CD4-positive, alpha-beta memory T cell (primary cell): ENCODE measurements around the gene AMN. TPM values are rescaled to one million over a fixed set of nuclear protein-coding genes. Genes with fewer than 3 reads are reported as not detected.

Experiments used
- CTCF ChIA-PET: fragments of 350-600 bp; sonication (Branson Sonifier 250); formaldehyde crosslinking; loops from one replicate; lab custom pipeline; 2021; ENCODE audit warnings: inconsistent platforms; ENCODE audit not compliant: partially characterized antibody; lab: Charles Lee
- POLR2A ChIA-PET: fragments of 350-600 bp; sonication (Branson Sonifier 250); formaldehyde crosslinking; loops from one replicate; lab custom pipeline; 2021; ENCODE audit not compliant: partially characterized antibody; lab: Charles Lee
- DNase-seq, 5 donors: peaks; one replicate each; pipeline versions ENCODE4 v3.0.0 to v3.0.0-alpha.2; 2020 to 2022; ENCODE audit warnings: mixed read lengths in 1 of 5
- H3K27ac ChIP-seq: one replicate; pipeline ENCODE4 v1.7.0; 2013; ENCODE audit warnings: low read depth, low read length
- H3K27me3 ChIP-seq: 2 replicates; pipeline ENCODE4 v1.7.0; 2013; ENCODE audit warnings: mild to moderate bottlenecking, low read length, moderate library complexity; ENCODE audit not compliant: insufficient read depth
- H3K36me3 ChIP-seq: 2 replicates; pipeline ENCODE4 v1.7.0; 2013; ENCODE audit warnings: mild to moderate bottlenecking, low read length, moderate library complexity; ENCODE audit not compliant: insufficient read depth
- H3K4me1 ChIP-seq: 2 replicates; pipeline ENCODE4 v1.7.0; 2013; ENCODE audit warnings: mild to moderate bottlenecking, low read length, moderate library complexity; ENCODE audit not compliant: insufficient read depth
- H3K4me3 ChIP-seq, 2 donors: one replicate each; pipeline ENCODE4 v1.7.0; 2013; ENCODE audit warnings: low read length in 2 of 2, mild to moderate bottlenecking in 1 of 2
- H3K9me3 ChIP-seq, 2 donors: one replicate each; pipeline ENCODE4 v1.7.0; 2013; ENCODE audit warnings: low read length in 2 of 2, control low read depth in 1 of 2; ENCODE audit not compliant: control insufficient read depth in 1 of 2
- H3K27ac Mint-ChIP-seq, 7 donors: one replicate each; pipeline ENCODE4 v1.8.0; 2020 to 2021; ENCODE audit warnings: mixed read lengths in 7 of 7, mild to moderate bottlenecking in 6 of 7, inconsistent platforms in 3 of 7, moderate library complexity in 3 of 7
- H3K27me3 Mint-ChIP-seq, 2 donors: one replicate each; pipeline ENCODE4 v1.8.0; 2020 to 2021; ENCODE audit warnings: mixed read lengths in 2 of 2
- H3K36me3 Mint-ChIP-seq, 2 donors: one replicate each; pipeline ENCODE4 v1.8.0; 2020 to 2021; ENCODE audit warnings: mixed read lengths in 2 of 2, inconsistent platforms in 1 of 2, mild to moderate bottlenecking in 1 of 2
- H3K4me1 Mint-ChIP-seq, 4 donors: one replicate each; pipeline ENCODE4 v1.8.0; 2020 to 2021; ENCODE audit warnings: mixed read lengths in 4 of 4, mild to moderate bottlenecking in 1 of 4
- H3K4me3 Mint-ChIP-seq, 8 donors: one replicate each; pipeline ENCODE4 v1.8.0; 2020 to 2021; ENCODE audit warnings: mixed read lengths in 8 of 8, mild to moderate bottlenecking in 7 of 8, moderate library complexity in 6 of 8, inconsistent platforms in 3 of 8
- H3K9me3 Mint-ChIP-seq, 8 donors: one replicate each; pipeline ENCODE4 v1.8.0; 2020 to 2021; ENCODE audit warnings: mixed read lengths in 8 of 8, mild to moderate bottlenecking in 5 of 8, inconsistent platforms in 3 of 8, moderate library complexity in 1 of 8
- intact Hi-C: fragments of 100-400 bp; cut with micrococcal nuclease; formaldehyde crosslinking; loops from one replicate; pipeline ENCODE4 v1.15.1; 2023
- polyA plus RNA-seq, 2 donors: library from polyadenylated mRNA; unstranded; fragments of 300-500 nt; fragmentation: Illumina TruSeq; gene quantifications; one replicate each; pipeline ENCODE4 v1.2.3, GENCODE V29; 2021
- total RNA-seq, 2 experiments: library from RNA; stranded (reverse); gene quantifications; one replicate each; pipeline ENCODE4 v1.2.3, GENCODE V29; 2021

The AMN gene
- total and polyA plus RNA-seq, 4 experiments from 2014 or later, result 0.77 to 7.1 (median 3.6) TPM

DNA sequence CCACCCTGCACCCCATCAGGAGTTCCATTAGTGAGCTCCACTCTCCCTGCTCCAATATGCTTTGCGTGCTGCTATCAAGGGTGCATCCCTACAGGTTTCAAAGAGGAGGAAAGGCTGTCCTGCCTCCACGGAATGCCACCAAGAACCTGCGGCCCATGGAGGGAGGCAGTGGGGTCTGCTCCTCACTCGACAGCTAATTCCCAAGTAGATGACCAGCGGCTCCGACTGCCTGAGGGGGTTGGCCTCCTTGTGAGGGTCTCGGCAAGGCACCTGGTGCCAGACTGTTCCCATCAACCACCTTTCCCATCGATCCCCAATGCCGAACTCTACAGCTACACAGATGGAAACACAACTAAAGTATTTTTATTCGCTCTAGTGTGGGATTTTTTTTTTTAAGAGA, 36.0 kb downstream of the AMN start:
- POLR2A ChIA-PET, result no interaction called here
- no peaks in the 10 kb centered on the region for H3K36me3 ChIP-seq

DNA sequence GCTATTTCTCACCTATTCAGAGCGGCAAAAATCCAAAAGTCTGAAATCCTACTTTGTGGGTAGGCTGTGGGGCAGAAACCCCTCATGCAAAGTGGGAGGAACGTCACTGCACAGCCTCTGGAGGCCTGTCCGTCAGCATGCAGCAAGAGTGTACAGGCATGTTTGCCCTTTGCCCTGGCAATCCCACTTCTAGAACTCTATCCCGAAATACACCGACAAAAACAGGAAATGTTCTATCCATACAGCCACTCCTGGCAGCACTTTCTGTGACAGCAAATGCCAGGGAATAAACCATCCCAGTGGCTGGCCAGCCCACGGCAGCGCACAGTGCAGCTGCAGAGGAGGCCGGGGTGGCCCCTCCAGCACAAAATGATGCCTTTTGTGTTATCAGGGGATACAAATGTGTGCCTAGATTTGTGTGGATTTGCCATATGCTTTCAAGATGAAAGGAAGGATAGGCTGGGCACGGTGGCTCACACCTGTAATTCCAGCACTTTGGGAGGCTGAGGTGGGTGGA, 39.7 kb downstream of the AMN start:
- Mint-ChIP-seq H3K4me1 (no peaks in the 10 kb centered on the region), H3K27ac (no peak overlapping the region), H3K4me3 (no peak overlapping the region), H3K27me3 (no peaks in the 10 kb centered on the region), H3K36me3 (peaks cover 0 to 5% of the 10 kb centered on the region in 2 donors), H3K9me3 (peaks cover 0 to 2% (median 0%) of the 10 kb centered on the region in 8 donors)
- POLR2A ChIA-PET, result no interaction called here
- Histone ChIP-seq H3K4me3 (no peak overlapping the region), H3K27me3 (no peaks in the 10 kb centered on the region), H3K36me3 (no peaks in the 10 kb centered on the region), H3K4me1 (no peaks in the 10 kb centered on the region), H3K27ac (no peak overlapping the region), H3K9me3 (no peaks in the 10 kb centered on the region)
- no peak for DNase-seq
- CTCF ChIA-PET, result no interaction called here
- intact Hi-C loops, result no loop called here

More for the DNA sequence above, 36.0 kb downstream of the AMN start:
- Histone ChIP-seq H3K27me3 (no peaks in the 10 kb centered on the region), H3K9me3 (no peaks in the 10 kb centered on the region), H3K27ac (no peak overlapping the region), H3K4me1 (no peaks in the 10 kb centered on the region), H3K4me3 (no peak overlapping the region)
- no peaks in the 10 kb centered on the region for H3K27me3 Mint-ChIP-seq
- no peak overlapping the region for H3K27ac Mint-ChIP-seq
- DNase-seq, result no peak
- H3K9me3 Mint-ChIP-seq, result peaks cover 0 to 2% (median 0%) of the 10 kb centered on the region in 8 donors
- CTCF ChIA-PET, result no interaction called here
- peaks cover 3 to 8% of the 10 kb centered on the region in 2 donors for H3K36me3 Mint-ChIP-seq
- no peak overlapping the region for H3K4me3 Mint-ChIP-seq
- H3K4me1 Mint-ChIP-seq, result no peaks in the 10 kb centered on the region
- intact Hi-C loops, result no loop called here

DNA sequence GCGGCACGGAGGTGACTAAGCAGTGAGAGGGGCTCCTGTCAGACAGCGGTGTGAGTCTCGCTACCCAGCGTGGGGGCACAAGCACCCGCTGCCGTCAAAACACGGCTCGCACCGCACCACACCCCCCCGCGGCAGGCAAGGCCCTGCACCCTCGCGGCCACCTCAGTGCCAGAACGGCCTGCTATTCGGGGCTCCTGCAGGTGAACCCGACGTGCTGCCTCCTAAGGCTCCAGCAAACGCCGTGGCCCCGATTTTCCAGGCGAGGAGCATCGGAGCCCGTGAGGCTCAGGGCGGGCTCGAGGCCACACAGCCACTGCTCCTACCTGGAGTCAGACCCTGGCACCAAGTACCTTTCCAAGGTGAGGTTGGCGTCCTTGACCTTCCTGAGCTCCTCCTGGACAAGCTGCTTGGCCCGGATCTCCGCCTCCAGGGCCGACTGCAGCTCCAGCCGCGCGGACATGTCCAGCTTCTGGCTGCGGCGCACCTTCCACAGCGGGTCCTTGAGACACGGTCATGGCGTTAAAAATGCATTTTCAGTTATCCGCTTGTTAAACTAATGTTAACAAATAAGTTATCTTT, 41.8 kb downstream of the AMN start:
- Histone ChIP-seq H3K4me1 (no peaks in the 10 kb centered on the region), H3K36me3 (no peaks in the 10 kb centered on the region), H3K4me3 (no peak overlapping the region), H3K9me3 (no peaks in the 10 kb centered on the region), H3K27ac (no peak overlapping the region), H3K27me3 (no peaks in the 10 kb centered on the region)
- peaks cover 0 to 2% (median 0%) of the 10 kb centered on the region in 8 donors for H3K9me3 Mint-ChIP-seq
- H3K4me1 Mint-ChIP-seq, result no peaks in the 10 kb centered on the region
- H3K27me3 Mint-ChIP-seq, result no peaks in the 10 kb centered on the region
- no peak overlapping the region for H3K4me3 Mint-ChIP-seq
- H3K27ac Mint-ChIP-seq, result no peak overlapping the region
- no peak for DNase-seq
- peaks cover 3 to 7% of the 10 kb centered on the region in 2 donors for H3K36me3 Mint-ChIP-seq
- POLR2A ChIA-PET, result no interaction called here
- CTCF ChIA-PET, result no interaction called here
- intact Hi-C loops, result no loop called here

DNA sequence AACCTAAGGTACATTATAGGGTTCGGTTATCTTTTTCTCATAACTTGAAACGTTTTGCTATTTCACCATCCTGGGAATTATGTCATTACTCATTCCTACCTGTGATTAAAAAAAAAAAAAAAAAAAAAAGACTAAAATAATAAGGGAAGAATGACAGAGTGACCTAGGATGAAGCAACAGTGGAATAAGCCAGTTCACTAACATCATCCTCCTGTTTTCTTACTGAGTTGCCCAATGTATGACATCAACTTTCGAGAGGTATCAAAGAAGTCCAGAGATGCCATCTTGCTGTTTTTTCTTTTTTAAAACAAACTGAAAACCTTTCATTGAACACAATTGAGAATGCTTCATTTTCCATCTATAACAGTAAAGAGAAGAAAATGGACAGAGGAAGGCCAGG, 42.8 kb downstream of the AMN start:
- ChIA-PET CTCF (interaction anchor here (1.3 kb wide), 1 partner anchor 10 kb away, joined by 4 read pairs; no protein-coding TSS in a partner anchor), POLR2A (no interaction called here)
- Mint-ChIP-seq H3K4me1 (no peaks in the 10 kb centered on the region), H3K36me3 (peaks cover 3 to 4% of the 10 kb centered on the region in 2 donors), H3K27me3 (no peaks in the 10 kb centered on the region), H3K27ac (no peak overlapping the region), H3K4me3 (no peak overlapping the region), H3K9me3 (peaks cover 0 to 2% (median 0%) of the 10 kb centered on the region in 8 donors)
- Histone ChIP-seq H3K36me3 (no peaks in the 10 kb centered on the region), H3K9me3 (no peaks in the 10 kb centered on the region), H3K27ac (no peak overlapping the region), H3K4me1 (no peaks in the 10 kb centered on the region), H3K27me3 (no peaks in the 10 kb centered on the region), H3K4me3 (no peak overlapping the region)
- no peak for DNase-seq
- intact Hi-C loops, result no loop called here

DNA sequence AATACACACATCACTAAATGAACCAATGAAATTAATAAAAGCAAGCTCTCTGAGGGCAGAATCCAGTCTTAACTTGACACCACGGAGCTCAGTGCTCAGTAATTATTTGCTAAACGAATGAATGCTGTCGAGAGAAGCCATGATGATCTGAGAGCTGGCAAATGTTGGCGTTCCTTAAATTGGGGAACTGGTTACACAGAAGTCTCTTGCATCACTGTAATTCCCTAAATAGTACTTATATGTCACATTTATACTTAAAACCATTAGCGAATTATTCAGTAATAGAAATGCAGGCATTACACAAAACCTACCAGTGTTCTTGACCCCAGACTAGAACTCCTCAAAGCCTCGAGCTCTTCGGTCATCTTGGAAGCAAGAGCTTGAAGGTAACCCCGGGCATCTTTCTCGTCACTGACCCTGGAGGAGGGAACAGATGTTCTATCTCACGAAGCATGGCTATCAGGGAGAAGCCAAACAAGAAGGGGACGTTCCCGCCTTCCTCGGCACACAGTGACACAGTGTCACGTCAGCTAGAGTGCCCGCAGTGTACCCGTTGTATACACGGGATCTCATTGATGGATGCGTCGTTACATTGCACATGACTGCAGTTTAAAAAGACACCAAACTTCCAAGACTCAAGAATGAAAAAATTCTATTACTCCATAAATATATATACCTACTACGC, 43.6 kb downstream of the AMN start:
- Mint-ChIP-seq H3K9me3 (peaks cover 0 to 2% (median 0%) of the 10 kb centered on the region in 8 donors), H3K4me1 (no peaks in the 10 kb centered on the region), H3K4me3 (no peak overlapping the region), H3K36me3 (peaks cover 3 to 9% of the 10 kb centered on the region in 2 donors), H3K27me3 (no peaks in the 10 kb centered on the region), H3K27ac (no peak overlapping the region)
- ChIA-PET POLR2A (no interaction called here), CTCF (interaction anchor here (1.3 kb wide), 1 partner anchor 10 kb away, joined by 4 read pairs; no protein-coding TSS in a partner anchor)
- no peaks in the 10 kb centered on the region for H3K9me3 ChIP-seq
- H3K27me3 ChIP-seq, result no peaks in the 10 kb centered on the region
- H3K27ac ChIP-seq, result no peak overlapping the region
- no peak overlapping the region for H3K4me3 ChIP-seq
- no peak for DNase-seq
- intact Hi-C loops, result no loop called here
- H3K4me1 ChIP-seq, result no peaks in the 10 kb centered on the region
- H3K36me3 ChIP-seq, result no peaks in the 10 kb centered on the region

DNA sequence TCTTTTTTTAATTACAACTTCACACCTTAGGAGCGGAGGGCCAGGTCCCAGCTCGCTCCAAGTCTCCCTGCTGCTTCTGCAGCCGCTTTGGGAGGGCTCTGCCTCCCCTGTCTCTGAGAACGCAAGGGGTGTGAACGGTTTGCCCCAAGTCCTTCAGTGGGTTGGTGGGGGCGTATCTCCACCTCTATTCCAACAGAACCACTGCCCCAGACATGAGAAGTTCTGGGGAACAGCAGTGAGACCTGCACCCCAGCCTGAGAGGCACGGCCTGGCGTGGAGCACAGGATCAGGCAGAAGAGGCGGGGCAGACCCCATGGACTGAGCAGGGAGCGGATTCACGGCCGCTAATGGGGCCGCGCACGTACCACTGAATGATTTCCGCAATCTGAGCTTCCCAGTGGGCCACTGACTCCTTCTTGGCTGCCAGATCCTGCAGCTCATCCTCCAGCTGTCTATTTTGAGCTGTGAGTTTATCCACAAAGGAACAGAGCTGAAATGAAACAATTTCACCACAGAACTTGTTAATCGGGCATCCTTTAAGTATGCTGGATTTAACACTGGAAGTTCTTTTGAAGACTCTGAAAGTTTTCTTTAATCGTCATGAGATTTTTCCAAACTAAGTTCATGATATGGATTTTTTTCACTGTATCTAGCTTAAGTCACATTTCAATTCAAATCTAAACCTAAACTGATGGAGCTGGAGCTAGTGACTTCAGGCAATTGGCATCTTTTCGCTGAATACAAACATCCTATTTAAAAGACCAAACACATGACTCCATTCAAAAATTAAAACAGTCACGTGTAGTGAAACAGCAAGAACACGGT, 44.4 kb downstream of the AMN start:
- no peak overlapping the region for H3K4me3 Mint-ChIP-seq
- H3K4me1 Mint-ChIP-seq, result no peaks in the 10 kb centered on the region
- Histone ChIP-seq H3K27ac (no peak overlapping the region), H3K4me1 (no peaks in the 10 kb centered on the region), H3K36me3 (no peaks in the 10 kb centered on the region), H3K4me3 (no peak overlapping the region), H3K27me3 (no peaks in the 10 kb centered on the region), H3K9me3 (no peaks in the 10 kb centered on the region)
- H3K36me3 Mint-ChIP-seq, result peaks cover 8 to 17% of the 10 kb centered on the region in 2 donors
- ChIA-PET CTCF (interaction anchor here (1.3 kb wide), 1 partner anchor 9 kb away, joined by 4 read pairs; no protein-coding TSS in a partner anchor), POLR2A (no interaction called here)
- H3K27ac Mint-ChIP-seq, result no peak overlapping the region
- H3K9me3 Mint-ChIP-seq, result peaks cover 0 to 2% (median 0%) of the 10 kb centered on the region in 8 donors
- no peak for DNase-seq
- no peaks in the 10 kb centered on the region for H3K27me3 Mint-ChIP-seq
- intact Hi-C loops, result no loop called here

DNA sequence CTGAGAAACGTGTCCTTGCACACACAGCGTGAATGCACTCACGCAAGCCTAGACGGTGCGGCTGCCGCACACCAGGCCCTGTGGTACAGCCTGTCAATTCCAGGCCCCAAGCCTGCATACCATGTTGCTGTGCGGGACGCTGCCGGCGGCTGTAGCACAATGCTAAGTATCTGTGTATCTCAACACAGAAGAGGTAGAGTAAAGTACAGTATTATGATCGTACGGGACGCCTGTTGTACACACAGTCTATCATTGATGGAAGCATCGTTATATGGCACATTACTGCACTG, 45.0 kb downstream of the AMN start:
- no peaks in the 10 kb centered on the region for H3K4me1 ChIP-seq
- ChIA-PET POLR2A (no interaction called here), CTCF (no interaction called here)
- Mint-ChIP-seq H3K9me3 (peaks cover 0 to 2% (median 0%) of the 10 kb centered on the region in 8 donors), H3K4me3 (no peak overlapping the region), H3K27ac (no peak overlapping the region), H3K27me3 (no peaks in the 10 kb centered on the region), H3K36me3 (peaks cover 8 to 18% of the 10 kb centered on the region in 2 donors), H3K4me1 (no peaks in the 10 kb centered on the region)
- DNase-seq, result no peak
- no peaks in the 10 kb centered on the region for H3K36me3 ChIP-seq
- intact Hi-C loops, result no loop called here
- H3K27ac ChIP-seq, result no peak overlapping the region
- H3K27me3 ChIP-seq, result no peaks in the 10 kb centered on the region
- no peak overlapping the region for H3K4me3 ChIP-seq
- H3K9me3 ChIP-seq, result no peaks in the 10 kb centered on the region
